ENCODE results near the gene DIPK1B.
"Not testable (repeated sequence)": the region's sequence is repeated elsewhere in the genome, so short reads cannot be mapped to it uniquely, and the experiment has no call there.

The DIPK1B gene

DNA sequence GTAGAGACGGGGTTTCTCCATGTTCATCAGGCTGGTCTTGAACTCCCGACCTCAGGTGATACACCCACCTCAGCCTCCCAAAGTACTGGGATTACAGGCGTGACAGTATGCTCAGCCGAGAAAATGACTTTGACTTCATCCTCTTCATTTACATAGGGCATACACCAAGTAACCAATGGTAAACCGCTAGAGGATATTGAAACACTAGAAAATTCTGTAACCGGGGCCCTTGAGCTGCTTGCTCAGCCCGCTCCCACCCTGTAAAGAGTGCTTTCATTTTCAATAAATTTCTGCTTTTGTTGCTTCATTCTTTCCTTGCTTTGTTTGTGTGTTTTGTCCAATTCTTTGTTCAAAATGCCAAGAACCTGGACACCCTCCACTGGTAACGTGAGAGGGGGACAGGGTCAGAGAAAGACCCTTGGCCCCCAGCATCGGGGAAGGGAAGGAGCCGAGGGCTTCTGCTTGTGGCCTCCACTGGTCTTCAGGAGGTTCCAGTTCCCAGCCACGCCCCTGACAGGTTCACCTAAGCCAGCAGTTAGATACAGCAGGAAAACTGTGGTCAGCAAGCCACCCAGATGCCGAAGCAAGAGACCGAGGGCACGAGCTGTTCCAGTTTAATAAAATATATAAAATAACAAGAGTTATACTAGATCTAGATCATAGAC, 53.5 kb downstream of the DIPK1B start:
- not testable (repeated sequence) for H3K4me1 ChIP-seq (ENCODE audit: control insufficient read depth, insufficient read depth, low read length); H3K4me3 ChIP-seq (ENCODE audit: low read length in 2 of 2); H3K9ac ChIP-seq (ENCODE audit: low read length in 2 of 2); H3K36me3 ChIP-seq (ENCODE audit: control insufficient read depth in 2 of 2, insufficient read depth in 2 of 2, low read length in 2 of 2); H3K9me3 ChIP-seq (ENCODE audit: control insufficient read depth in 2 of 2, low read length in 2 of 2); H3K27ac ChIP-seq (ENCODE audit: low read length)
- H3K27me3 ChIP-seq (ENCODE audit: control insufficient read depth in 1 of 2, insufficient read depth in 2 of 2, low read length in 2 of 2): peaks cover 18 to 23% of the 10 kb centered on the region in 2 donors

DNA sequence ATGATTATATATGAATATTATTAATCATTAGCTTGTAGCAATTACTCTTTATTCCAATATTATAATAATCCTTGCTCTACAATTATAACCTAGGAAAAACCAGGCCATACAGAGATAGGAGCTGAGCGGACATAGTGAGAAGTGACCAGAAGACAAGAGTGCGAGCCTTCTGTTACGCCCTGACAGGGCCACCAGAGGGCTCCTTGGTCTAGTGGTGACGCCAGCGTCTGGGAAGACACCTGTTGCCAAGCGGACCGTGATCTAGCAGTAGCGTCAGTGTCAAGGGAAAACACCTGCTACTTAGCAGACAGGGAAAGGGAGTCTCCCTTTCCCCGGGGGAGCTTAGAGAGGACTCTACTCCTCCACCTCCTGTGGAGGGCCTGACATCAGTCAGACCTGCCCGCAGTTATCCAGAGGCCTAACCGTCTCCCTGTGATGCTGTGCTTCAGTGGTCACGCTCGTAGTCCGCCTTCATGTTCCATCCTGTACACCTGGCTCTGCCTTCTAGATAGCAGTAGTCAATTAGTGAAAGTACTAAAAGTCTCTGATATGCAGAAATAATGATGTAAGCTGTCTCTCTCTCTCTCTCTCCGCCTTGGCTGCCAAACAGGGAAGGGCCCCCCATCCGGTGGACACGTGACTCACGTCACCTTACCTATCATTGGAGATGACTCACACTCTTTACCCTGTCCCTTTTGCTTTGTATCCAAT, 54.2 kb downstream of the DIPK1B start:
- not testable (repeated sequence) for H3K36me3 ChIP-seq (ENCODE audit: control insufficient read depth in 2 of 2, insufficient read depth in 2 of 2, low read length in 2 of 2); H3K4me1 ChIP-seq (ENCODE audit: control insufficient read depth, insufficient read depth, low read length); H3K4me3 ChIP-seq (ENCODE audit: low read length in 2 of 2); H3K27ac ChIP-seq (ENCODE audit: low read length); H3K9ac ChIP-seq (ENCODE audit: low read length in 2 of 2); H3K9me3 ChIP-seq (ENCODE audit: control insufficient read depth in 2 of 2, low read length in 2 of 2)
- H3K27me3 ChIP-seq (ENCODE audit: control insufficient read depth in 1 of 2, insufficient read depth in 2 of 2, low read length in 2 of 2): peaks cover 18 to 22% of the 10 kb centered on the region in 2 donors

DNA sequence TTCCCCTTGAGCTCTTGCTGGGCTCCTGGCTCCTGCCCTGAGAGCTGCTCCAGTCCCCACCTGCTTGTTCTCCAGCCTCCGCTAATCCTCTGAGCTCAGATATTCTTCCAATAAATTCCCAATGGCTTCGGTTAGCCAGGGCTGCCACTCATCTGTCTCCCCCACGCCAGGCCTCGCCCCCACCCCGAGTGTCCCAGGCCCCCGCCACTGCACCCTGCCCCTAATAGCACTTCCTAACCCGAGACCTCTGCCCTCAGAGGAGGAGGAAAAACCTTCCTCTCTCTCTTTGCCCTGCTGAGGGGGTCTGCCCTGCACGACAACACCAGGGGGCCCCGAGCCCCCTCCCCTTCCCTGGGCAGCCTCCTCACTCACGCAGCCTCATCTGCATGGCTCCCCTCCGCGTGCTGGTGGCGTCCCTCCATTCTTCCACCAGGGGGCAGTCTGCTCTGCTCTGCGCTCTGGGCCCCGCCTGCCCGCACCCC, 57.4 kb downstream of the DIPK1B start:
- H3K27ac ChIP-seq (ENCODE audit: low read length): no peak overlapping the region
- peaks cover 5 to 15% of the 10 kb centered on the region in 2 donors for H3K9me3 ChIP-seq (ENCODE audit: control insufficient read depth in 2 of 2, low read length in 2 of 2)
- no peak overlapping the region for H3K4me3 ChIP-seq (ENCODE audit: low read length in 2 of 2)
- H3K36me3 ChIP-seq (ENCODE audit: control insufficient read depth in 2 of 2, insufficient read depth in 2 of 2, low read length in 2 of 2): no peaks in the 10 kb centered on the region
- peaks cover 3% of the 10 kb centered on the region for H3K4me1 ChIP-seq (ENCODE audit: control insufficient read depth, insufficient read depth, low read length)
- no peak overlapping the region for H3K9ac ChIP-seq (ENCODE audit: low read length in 2 of 2)
- peaks cover 6 to 12% of the 10 kb centered on the region in 2 donors for H3K27me3 ChIP-seq (ENCODE audit: control insufficient read depth in 1 of 2, insufficient read depth in 2 of 2, low read length in 2 of 2)

DNA sequence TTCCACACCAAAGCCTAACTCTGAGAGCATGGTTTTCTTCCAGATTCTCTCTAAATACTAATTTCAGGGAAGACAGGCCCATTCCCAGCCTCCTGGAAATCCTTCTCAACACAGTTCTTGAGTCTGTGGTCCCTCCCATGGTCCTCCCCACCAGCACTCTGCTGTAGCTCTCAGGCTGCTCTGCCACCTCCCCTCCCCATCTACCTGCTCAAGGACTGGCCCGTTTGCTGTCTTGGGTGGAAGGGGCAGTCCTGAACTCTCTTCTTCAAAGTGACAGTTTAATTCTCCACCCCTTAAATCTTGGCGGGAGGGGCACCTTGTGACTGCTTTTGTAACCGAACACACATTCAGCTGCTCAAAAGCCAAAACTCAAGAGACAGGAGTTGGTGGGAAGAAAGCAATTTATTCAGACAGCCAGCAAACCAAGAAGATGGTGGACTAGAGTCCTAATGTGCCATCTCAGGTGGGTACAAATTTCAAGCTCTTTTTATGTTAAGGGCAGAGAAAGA, 59.6 kb downstream of the DIPK1B start:
- H3K9ac ChIP-seq (ENCODE audit: low read length in 2 of 2): no peak overlapping the region

DNA sequence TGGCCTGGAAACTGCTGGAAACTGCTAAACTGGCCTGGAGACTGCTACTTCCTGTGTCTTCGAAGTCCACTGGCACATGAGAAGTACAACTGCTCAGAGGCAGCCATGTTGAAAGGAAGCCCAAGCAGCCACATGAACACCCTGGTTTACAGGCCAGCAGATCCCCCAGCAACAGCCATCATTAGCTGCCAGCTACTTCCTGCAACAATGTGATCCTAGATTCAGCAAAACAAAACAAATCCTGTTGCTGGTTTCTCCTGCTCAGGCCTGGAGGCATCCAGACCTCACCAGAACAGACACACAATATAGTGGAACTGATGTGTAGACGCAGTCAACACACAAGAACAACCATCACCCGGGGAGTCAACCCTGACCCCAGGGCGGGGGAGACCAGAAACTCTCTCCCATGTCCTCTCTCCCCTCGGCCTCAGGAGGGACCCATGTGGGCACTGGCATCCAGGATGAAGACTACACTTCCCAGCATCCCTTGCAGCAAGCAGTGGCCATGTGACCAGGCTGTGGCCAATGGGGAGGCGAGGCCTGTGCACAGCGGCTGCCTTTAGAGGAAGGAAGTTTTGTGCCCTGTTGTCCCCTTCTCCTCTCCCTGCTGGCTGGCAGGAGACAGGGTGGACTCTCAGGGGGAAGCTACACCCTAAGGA, 61.1 kb downstream of the DIPK1B start:
- Histone ChIP-seq H3K36me3 (ENCODE audit: control insufficient read depth in 2 of 2, insufficient read depth in 2 of 2, low read length in 2 of 2) (no peaks in the 10 kb centered on the region), H3K27me3 (ENCODE audit: control insufficient read depth in 1 of 2, insufficient read depth in 2 of 2, low read length in 2 of 2) (peaks cover 4 to 8% of the 10 kb centered on the region in 2 donors), H3K27ac (ENCODE audit: low read length) (no peak overlapping the region), H3K9me3 (ENCODE audit: control insufficient read depth in 2 of 2, low read length in 2 of 2) (peaks cover 5 to 15% of the 10 kb centered on the region in 2 donors), H3K9ac (ENCODE audit: low read length in 2 of 2) (no peak overlapping the region), H3K4me1 (ENCODE audit: control insufficient read depth, insufficient read depth, low read length) (peaks cover 3% of the 10 kb centered on the region), H3K4me3 (ENCODE audit: low read length in 2 of 2) (no peak overlapping the region)

More for the DNA sequence above, 59.6 kb downstream of the DIPK1B start:
- Histone ChIP-seq H3K9me3 (ENCODE audit: control insufficient read depth in 2 of 2, low read length in 2 of 2) (peaks cover 5 to 15% of the 10 kb centered on the region in 2 donors), H3K27ac (ENCODE audit: low read length) (no peak overlapping the region), H3K4me1 (ENCODE audit: control insufficient read depth, insufficient read depth, low read length) (peaks cover 3% of the 10 kb centered on the region), H3K36me3 (ENCODE audit: control insufficient read depth in 2 of 2, insufficient read depth in 2 of 2, low read length in 2 of 2) (no peaks in the 10 kb centered on the region), H3K27me3 (ENCODE audit: control insufficient read depth in 1 of 2, insufficient read depth in 2 of 2, low read length in 2 of 2) (peaks cover 6 to 11% of the 10 kb centered on the region in 2 donors), H3K4me3 (ENCODE audit: low read length in 2 of 2) (no peak overlapping the region)
